Activated CD4-positive, CD25-positive, alpha-beta regulatory T cell treated with anti-CD3 and anti-CD28 coated beads, Interleukin-2, amount 50 U/mL, for 72 hours (primary cell): ENCODE measurements around the gene ATP13A3.

ENCODE experiments used
- DNase-seq: peaks from one replicate; pipeline ENCODE4 v3.0.0; 2021

The ATP13A3 gene

GRCh38 chr3:194474675-194475074 lies 12.1 kb downstream of the ATP13A3 start:
- no peak for DNase-seq

- no peak for DNase-seq
These were observed 14.4 kb downstream of the ATP13A3 start for GRCh38 chr3:194472290-194472920.

GRCh38 chr3:194471863-194472262 lies 14.9 kb downstream of the ATP13A3 start:
- no peak for DNase-seq

- no peak for DNase-seq
These were observed 16.2 kb downstream of the ATP13A3 start for GRCh38 chr3:194470615-194471014.

- no peak for DNase-seq
These were observed 16.8 kb downstream of the ATP13A3 start for GRCh38 chr3:194469977-194470376.

- DNase-seq: no peak
These were observed 18.7 kb downstream of the ATP13A3 start for GRCh38 chr3:194468086-194468485.

GRCh38 chr3:194466761-194467356 lies 19.9 kb downstream of the ATP13A3 start:
- DNase-seq: no peak

- DNase-seq: no peak
These were observed 20.8 kb downstream of the ATP13A3 start for GRCh38 chr3:194465920-194466570.

- DNase-seq: no peak
These were observed 21.6 kb downstream of the ATP13A3 start for GRCh38 chr3:194465246-194465645.

- no peak for DNase-seq
These were observed 22.1 kb downstream of the ATP13A3 start for GRCh38 chr3:194464692-194465091.

GRCh38 chr3:194462936-194463335 lies 23.9 kb downstream of the ATP13A3 start:
- DNase-seq: no peak

- DNase-seq: no peak
These were observed 26.2 kb downstream of the ATP13A3 start for GRCh38 chr3:194460566-194460965.

GRCh38 chr3:194458131-194458530 lies 28.7 kb downstream of the ATP13A3 start:
- DNase-seq: no peak

- no peak for DNase-seq
These were observed 31.3 kb downstream of the ATP13A3 start for GRCh38 chr3:194455481-194455880.

GRCh38 chr3:194450341-194450740 lies 36.5 kb downstream of the ATP13A3 start:
- no peak for DNase-seq

- no peak for DNase-seq
These were observed 36.9 kb downstream of the ATP13A3 start for GRCh38 chr3:194449913-194450312.

- no peak for DNase-seq
These were observed 39.1 kb downstream of the ATP13A3 start for GRCh38 chr3:194447657-194448056.

GRCh38 chr3:194447161-194447560 lies 39.6 kb downstream of the ATP13A3 start:
- no peak for DNase-seq

GRCh38 chr3:194446754-194447153 lies 40.0 kb downstream of the ATP13A3 start:
- DNase-seq: no peak

- no peak for DNase-seq
These were observed 40.6 kb downstream of the ATP13A3 start for GRCh38 chr3:194446172-194446571.

GRCh38 chr3:194443901-194444300 lies 42.9 kb downstream of the ATP13A3 start:
- DNase-seq: no peak

GRCh38 chr3:194440756-194441155 lies 46.0 kb downstream of the ATP13A3 start:
- DNase-seq: no peak

- DNase-seq: no peak
These were observed 46.8 kb downstream of the ATP13A3 start for GRCh38 chr3:194439881-194440550.

GRCh38 chr3:194434503-194434902 lies 52.3 kb downstream of the ATP13A3 start:
- no peak for DNase-seq
